ENCODE results near the gene BMP7.
"Not testable (repeated sequence)": the region's sequence is repeated elsewhere in the genome, so short reads cannot be mapped to it uniquely, and the experiment has no call there.

GRCh38 chr20:57239725-57240124 lies 26.7 kb downstream of the BMP7 start:
- TF ChIP-seq, protein P1, sequence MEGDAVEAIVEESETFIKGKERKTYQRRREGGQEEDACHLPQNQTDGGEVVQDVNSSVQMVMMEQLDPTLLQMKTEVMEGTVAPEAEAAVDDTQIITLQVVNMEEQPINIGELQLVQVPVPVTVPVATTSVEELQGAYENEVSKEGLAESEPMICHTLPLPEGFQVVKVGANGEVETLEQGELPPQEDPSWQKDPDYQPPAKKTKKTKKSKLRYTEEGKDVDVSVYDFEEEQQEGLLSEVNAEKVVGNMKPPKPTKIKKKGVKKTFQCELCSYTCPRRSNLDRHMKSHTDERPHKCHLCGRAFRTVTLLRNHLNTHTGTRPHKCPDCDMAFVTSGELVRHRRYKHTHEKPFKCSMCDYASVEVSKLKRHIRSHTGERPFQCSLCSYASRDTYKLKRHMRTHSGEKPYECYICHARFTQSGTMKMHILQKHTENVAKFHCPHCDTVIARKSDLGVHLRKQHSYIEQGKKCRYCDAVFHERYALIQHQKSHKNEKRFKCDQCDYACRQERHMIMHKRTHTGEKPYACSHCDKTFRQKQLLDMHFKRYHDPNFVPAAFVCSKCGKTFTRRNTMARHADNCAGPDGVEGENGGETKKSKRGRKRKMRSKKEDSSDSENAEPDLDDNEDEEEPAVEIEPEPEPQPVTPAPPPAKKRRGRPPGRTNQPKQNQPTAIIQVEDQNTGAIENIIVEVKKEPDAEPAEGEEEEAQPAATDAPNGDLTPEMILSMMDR (conservative IDR thresholded peaks at IDR 0.05; ENCODE audit: low read length): not testable (repeated sequence)
- not testable (repeated sequence) for TF ChIP-seq EZH2phosphoT487 (IDR thresholded peaks at IDR 0.05; ENCODE audit: borderline replicate concordance, low read depth, low read length)

All from OCI-LY7 (cell line).